Nephron (organoid): Measurements from ENCODE around the gene THRB.

Experiments
- H3K27ac Mint-ChIP-seq, 3 experiments: 2 replicates each; pipeline ENCODE4 v1.8.0; 2020; ENCODE audit warnings: mixed read lengths in 3 of 3, mild to moderate bottlenecking in 2 of 3, moderate library complexity in 1 of 3
- H3K27me3 Mint-ChIP-seq: 2 replicates; pipeline ENCODE4 v1.8.0; 2021; ENCODE audit warnings: low read depth, mild to moderate bottlenecking, moderate library complexity, mixed read lengths
- H3K36me3 Mint-ChIP-seq: 2 replicates; pipeline ENCODE4 v1.8.0; 2020; ENCODE audit warnings: low read depth, mixed read lengths
- H3K4me1 Mint-ChIP-seq: 2 replicates; pipeline ENCODE4 v1.8.0; 2020; ENCODE audit warnings: mixed read lengths
- H3K4me3 Mint-ChIP-seq, 3 experiments: 2 replicates each; pipeline ENCODE4 v1.8.0; 2020; ENCODE audit warnings: mild to moderate bottlenecking in 3 of 3, mixed read lengths in 3 of 3, moderate library complexity in 2 of 3
- H3K9me3 Mint-ChIP-seq: 2 replicates; pipeline ENCODE4 v1.8.0; 2020; ENCODE audit warnings: mixed read lengths
- TF ChIP-seq, protein P1 (sequence below), 3 experiments: fragments of 200-600 bp; sonication (generic); IDR thresholded peaks; one replicate each; pipeline ENCODE4 v1.5.0; 2021; ENCODE audit warnings: antibody characterized with exemption in 3 of 3; ENCODE audit not compliant: unreplicated experiment in 3 of 3

The THRB gene

DNA sequence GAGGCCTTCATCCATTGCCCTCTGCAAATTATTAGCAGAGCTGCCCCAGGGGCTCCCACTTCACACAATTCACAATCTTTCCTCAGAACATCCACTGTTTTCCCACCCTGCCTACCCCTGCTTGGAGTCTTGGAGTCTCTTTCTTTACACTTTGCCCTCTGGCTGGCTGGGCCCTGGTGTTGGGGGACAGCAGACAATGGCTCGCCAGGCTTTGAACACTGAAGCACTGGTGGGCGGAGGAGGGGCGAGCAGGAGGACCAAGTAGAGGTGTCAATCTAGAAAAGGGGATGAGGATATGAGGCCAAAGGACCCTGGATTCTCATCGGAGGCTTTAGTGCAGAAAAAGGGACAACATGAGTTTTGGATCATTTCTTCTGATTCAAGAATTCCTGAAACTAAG is 337.5 kb downstream of the THRB start:
- Mint-ChIP-seq H3K4me3 (no peak overlapping the region), H3K4me1 (no peaks in the 10 kb centered on the region), H3K27ac (peak overlapping the region in 1 of 3 experiments; percentile 76), H3K36me3 (peaks cover 3% of the 10 kb centered on the region), H3K27me3 (peaks cover 10% of the 10 kb centered on the region), H3K9me3 (no peaks in the 10 kb centered on the region)
- TF ChIP-seq, protein P1, sequence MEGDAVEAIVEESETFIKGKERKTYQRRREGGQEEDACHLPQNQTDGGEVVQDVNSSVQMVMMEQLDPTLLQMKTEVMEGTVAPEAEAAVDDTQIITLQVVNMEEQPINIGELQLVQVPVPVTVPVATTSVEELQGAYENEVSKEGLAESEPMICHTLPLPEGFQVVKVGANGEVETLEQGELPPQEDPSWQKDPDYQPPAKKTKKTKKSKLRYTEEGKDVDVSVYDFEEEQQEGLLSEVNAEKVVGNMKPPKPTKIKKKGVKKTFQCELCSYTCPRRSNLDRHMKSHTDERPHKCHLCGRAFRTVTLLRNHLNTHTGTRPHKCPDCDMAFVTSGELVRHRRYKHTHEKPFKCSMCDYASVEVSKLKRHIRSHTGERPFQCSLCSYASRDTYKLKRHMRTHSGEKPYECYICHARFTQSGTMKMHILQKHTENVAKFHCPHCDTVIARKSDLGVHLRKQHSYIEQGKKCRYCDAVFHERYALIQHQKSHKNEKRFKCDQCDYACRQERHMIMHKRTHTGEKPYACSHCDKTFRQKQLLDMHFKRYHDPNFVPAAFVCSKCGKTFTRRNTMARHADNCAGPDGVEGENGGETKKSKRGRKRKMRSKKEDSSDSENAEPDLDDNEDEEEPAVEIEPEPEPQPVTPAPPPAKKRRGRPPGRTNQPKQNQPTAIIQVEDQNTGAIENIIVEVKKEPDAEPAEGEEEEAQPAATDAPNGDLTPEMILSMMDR (IDR thresholded peaks at IDR 0.05; ENCODE audit: unreplicated experiment in 3 of 3): no peak

DNA sequence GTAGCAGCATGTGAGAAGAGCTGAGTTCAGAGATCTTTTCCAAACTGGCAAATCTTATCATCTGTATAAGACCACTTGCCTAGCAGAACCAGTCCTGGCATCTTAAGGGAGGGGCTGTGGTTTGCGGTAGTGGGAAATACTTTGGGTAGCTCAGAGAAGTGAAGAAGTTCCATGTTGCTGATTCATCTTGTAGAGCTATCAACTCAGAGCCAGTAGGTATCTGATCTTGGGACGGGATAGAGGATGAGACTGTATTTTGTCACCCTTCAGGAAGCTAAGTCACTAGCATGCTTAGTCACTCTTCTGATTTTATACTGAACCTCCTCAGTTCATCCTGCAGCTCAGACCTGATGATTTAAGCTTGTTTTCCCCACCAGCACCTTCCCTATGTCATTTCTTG is 338.2 kb downstream of the THRB start:
- TF ChIP-seq, protein P1 (IDR thresholded peaks at IDR 0.05; ENCODE audit: unreplicated experiment in 3 of 3): no peak
- H3K4me1 Mint-ChIP-seq: no peaks in the 10 kb centered on the region
- H3K27me3 Mint-ChIP-seq: peaks cover 9% of the 10 kb centered on the region
- H3K9me3 Mint-ChIP-seq: no peaks in the 10 kb centered on the region
- no peak overlapping the region for H3K4me3 Mint-ChIP-seq
- peak overlapping the region in 1 of 3 experiments; percentile 76 for H3K27ac Mint-ChIP-seq
- H3K36me3 Mint-ChIP-seq: peaks cover 3% of the 10 kb centered on the region

DNA sequence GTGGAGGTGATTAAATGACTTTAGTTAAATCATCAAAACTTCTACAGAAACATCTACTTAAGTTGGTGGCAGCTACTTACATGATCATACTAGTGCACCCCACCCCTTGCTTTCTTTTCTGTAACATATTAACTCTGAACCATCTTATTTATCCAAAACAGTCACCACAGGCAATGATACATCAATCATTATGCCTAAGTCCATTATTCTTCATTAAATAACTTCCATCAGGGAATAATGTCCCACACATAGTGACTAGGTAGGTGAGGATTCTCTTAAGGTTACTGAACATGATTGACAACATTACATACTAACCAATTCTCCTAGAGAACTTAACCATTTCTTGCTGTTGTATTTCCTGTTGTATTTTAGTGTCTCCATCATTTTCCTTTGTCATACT is 339.4 kb downstream of the THRB start:
- TF ChIP-seq, protein P1 (IDR thresholded peaks at IDR 0.05; ENCODE audit: unreplicated experiment in 3 of 3): no peak
- Mint-ChIP-seq H3K4me3 (no peak overlapping the region), H3K9me3 (no peaks in the 10 kb centered on the region), H3K27me3 (peaks cover under 1% of the 10 kb centered on the region), H3K36me3 (peaks cover 3% of the 10 kb centered on the region), H3K27ac (no peak overlapping the region), H3K4me1 (no peaks in the 10 kb centered on the region)

DNA sequence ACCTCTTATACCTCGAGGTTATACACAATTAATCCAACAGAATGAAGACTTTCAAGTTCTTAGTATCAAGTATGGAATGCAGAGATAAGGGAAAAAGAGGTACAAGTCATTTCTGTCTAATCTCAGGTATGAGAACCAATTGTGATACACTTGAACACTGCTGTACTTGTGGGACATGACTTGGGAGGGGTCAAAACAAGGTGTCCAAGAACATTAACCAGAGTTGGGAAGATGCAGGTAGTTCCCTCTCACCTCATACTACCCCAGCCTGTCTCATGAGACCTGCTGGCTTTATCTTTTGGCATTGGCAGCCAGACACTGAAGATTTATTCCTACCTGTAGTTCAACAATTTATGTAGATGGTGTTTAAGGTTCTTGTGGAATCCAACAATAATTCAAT is 339.9 kb downstream of the THRB start:
- no peaks in the 10 kb centered on the region for H3K4me1 Mint-ChIP-seq
- no peak overlapping the region for H3K27ac Mint-ChIP-seq
- H3K4me3 Mint-ChIP-seq: no peak overlapping the region
- TF ChIP-seq, protein P1 (IDR thresholded peaks at IDR 0.05; ENCODE audit: unreplicated experiment in 3 of 3): no peak
- H3K36me3 Mint-ChIP-seq: peaks cover 3% of the 10 kb centered on the region
- no peaks in the 10 kb centered on the region for H3K9me3 Mint-ChIP-seq
- no peaks in the 10 kb centered on the region for H3K27me3 Mint-ChIP-seq

DNA sequence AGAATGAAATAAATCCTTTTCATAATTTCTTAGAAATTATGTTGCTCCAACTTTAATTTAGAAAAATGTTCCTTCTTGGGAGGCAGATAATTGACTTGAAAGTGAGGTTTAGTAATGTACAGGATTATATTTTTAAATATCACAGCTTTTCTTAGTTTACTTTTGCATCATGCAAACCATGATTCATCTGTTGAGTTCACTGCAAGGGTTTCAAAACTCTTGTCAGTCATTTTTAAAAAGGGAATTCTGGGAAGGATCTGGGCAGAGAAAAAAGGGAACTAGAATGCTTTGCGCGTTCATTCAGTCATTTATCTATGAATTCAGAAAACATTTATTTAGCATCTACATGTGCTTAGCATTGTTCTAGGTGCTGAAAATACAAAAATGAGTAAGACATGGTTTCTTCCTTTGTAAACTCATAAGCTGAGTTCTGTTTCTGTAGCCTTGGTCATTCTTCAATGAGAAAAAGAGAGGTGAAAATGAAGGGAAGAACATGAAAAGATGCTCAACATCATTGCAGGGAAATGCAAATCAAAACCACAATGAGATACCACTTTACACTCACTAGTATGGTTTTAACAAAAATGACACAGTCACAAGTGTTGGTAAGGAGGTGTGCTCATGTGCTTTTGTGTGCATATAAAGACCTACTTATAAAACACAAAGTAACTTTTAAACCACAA is 340.5 kb downstream of the THRB start:
- no peak overlapping the region for H3K4me3 Mint-ChIP-seq
- TF ChIP-seq, protein P1 (IDR thresholded peaks at IDR 0.05; ENCODE audit: unreplicated experiment in 3 of 3): no peak
- no peak overlapping the region for H3K27ac Mint-ChIP-seq
- H3K36me3 Mint-ChIP-seq: peaks cover 3% of the 10 kb centered on the region
- H3K27me3 Mint-ChIP-seq: no peaks in the 10 kb centered on the region
- H3K9me3 Mint-ChIP-seq: no peaks in the 10 kb centered on the region
- no peaks in the 10 kb centered on the region for H3K4me1 Mint-ChIP-seq

DNA sequence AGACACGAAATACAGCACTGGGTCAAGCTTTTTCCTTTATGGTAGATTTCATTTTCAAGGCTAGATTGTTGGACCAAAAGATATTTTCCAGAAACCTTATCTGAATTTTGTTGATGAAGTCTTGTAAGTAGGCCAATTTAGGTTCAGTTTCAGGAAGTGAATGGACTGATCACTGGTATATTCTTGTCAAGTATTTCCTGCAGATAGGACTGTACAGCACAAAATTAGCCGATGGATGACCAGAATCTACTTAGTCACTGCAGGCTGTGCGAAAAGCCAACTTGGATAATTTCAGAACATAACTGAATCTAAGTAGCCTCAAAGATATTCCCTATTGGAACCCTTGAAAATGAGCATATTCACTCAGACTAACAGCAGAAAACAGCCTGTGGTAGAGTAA is 343.1 kb downstream of the THRB start:
- TF ChIP-seq, protein P1 (IDR thresholded peaks at IDR 0.05; ENCODE audit: unreplicated experiment in 3 of 3): no peak
- Mint-ChIP-seq H3K27ac (no peak overlapping the region), H3K9me3 (no peaks in the 10 kb centered on the region), H3K4me1 (no peaks in the 10 kb centered on the region), H3K36me3 (peaks cover 3% of the 10 kb centered on the region), H3K27me3 (no peaks in the 10 kb centered on the region), H3K4me3 (no peak overlapping the region)
